Fibroblast of peridontal ligament (primary cell): Measurements from ENCODE around the gene PDYN.

Experiments used
- DNase-seq: peaks from one replicate; pipeline ENCODE4 v3.0.0-alpha.2; 2010; ENCODE audit errors: extremely low read depth

The PDYN gene

DNA sequence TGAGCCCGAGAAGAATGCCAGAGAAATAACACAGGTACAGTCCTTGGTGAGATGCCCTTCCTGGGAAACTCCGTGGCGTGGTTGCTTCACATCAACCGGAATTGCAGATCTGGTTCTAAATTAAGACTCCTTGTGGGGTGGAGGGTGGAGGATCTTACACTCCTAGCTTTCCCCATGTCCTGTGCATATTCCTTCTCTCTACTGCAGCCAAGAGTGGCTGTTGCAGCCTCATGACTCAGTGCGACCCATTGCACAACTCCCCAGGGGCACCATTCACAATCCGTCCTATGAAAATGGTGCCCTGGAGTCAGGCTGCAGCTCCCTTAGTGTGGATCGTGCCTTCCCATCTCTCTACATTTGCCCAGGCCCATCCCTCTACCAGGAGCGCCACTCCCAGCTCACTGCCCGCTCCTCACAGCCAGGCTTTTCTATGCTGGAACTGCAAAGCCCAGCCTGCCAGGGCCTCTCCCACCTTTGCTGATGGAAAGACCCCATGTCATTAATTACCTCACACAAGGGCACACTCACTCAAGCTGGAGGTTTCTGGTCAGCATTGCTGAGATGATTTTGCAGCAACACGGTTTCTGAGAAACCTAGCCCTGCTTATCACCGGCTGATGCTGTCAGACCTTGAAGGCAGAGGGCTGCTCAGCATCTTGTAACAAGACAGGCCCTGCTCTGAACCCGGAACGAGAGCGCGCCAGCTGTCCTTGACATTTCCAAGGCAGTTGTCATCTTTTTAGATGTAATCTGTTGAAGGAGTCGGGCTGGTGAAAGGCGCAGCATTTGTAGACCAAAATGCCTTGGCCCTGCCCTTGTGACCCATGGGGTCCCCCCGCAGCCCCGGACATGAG, 58.9 kb downstream of the PDYN start:
- peak; percentile 88 for DNase-seq

DNA sequence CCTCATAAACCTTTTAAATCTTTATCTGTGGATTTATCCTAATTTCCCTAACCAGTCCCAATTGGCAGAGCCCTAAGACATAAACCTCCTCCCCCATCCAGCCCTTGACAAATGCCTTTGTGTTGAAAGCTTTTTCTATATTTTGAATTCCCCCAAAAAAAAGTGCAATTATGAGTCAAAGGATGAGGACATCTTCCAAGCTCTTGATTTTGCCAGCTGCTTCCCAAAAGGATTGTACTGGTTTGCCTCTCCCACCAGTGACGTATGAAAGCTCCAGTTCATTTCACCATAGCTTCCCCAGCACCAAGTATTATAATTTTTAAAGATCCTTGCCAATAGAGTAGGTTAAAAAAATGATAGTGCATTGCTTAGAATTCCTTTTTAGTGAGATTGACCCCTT, 59.7 kb downstream of the PDYN start:
- DNase-seq = peak; percentile 98

DNA sequence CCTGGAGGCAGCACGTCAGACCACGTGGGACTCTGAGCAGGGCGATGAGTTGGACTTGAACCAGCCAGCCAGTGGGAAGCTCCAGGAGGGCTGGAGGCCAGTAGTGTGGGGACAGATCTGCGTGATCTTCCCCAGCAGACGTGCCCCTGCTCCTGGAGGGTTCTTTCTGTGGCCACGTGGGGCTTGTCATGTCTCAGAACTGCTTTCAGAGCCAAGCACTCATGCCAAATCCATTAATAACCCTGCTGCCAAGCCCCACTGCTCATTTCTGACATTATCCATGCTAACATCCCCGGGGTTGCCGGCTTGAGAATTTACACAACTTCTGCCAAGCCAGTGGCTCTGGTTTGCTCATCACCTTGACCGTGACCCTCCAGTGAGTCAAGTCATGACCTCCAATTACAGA, 60.4 kb downstream of the PDYN start:
- DNase-seq = peak; percentile 65

DNA sequence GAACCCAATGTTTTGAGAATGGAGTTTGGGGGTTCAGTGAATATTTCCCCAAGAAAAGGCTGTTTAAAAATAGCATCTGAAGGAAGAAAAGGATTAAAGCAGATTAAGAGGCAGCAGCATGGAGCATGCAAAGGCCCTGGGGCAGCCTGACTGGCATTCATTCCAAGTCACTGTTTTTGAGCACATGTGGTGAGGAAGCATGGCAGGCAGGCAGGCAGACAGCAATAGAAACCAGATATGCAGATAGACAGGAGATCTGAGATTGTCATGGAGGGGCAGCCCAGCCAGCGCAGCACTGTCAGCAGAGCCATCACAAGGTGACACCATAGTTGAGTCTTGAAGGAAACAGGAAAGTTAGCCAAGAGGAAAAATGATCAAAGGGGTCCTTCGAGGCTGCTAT, 60.9 kb downstream of the PDYN start:
- DNase-seq = no peak

DNA sequence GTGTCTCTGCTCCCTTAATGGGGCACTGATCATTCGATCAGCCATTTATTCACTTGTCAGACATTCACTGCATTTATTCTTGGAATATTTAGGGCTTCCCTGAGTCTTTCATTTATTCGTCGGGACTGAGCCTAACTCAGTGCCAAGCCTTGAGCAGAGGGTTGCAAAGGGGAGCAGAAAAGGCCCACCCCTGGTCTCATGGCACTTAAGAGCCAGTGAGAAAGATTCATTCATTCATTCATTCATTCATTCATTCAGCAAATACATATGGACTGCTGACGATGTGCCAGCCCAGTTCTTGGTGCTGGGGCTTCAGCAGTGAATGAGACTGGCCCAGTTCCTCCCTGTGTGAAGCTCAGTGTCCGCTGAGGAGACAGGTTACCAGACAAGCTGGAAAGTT, 62.0 kb downstream of the PDYN start:
- DNase-seq = no peak

DNA sequence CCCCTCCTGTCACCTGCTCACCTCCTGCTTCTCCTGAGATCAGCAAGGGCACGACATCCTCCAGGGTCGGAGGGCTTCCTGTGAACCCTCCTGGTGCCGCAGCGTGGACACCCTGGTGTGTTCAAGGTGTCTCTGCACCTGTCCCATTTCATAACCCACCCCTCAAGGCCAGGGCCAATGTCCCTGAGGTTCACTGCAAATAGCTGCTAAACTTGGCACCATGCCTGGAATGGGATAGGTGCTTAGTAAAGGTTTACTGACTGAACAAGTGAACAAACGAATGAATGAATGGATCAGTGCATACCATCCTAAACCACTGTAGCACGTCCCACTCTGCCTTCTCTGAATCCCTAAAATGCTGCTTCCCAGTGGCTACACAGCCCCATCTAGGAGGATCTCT, 63.7 kb downstream of the PDYN start:
- no peak for DNase-seq

DNA sequence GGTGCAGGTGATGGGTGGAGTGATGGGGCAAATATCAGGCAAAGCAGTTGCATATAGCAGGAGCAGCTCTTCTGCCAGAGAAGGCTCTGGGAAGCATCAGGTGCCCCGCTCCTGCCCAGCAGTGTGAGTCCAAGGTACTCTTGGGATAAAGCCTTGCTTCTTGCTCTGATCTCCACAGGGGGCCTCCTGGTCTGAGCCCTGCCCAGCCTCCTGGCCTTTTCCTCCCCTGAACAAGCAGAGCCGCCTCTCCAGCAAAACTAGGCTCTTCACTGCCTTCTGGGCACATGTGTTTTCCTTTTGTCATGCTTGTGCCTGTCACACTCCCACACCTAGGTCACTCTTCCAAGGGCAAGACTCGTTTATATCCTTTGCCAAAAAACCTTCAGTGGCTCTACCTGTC, 64.4 kb downstream of the PDYN start:
- DNase-seq = no peak

DNA sequence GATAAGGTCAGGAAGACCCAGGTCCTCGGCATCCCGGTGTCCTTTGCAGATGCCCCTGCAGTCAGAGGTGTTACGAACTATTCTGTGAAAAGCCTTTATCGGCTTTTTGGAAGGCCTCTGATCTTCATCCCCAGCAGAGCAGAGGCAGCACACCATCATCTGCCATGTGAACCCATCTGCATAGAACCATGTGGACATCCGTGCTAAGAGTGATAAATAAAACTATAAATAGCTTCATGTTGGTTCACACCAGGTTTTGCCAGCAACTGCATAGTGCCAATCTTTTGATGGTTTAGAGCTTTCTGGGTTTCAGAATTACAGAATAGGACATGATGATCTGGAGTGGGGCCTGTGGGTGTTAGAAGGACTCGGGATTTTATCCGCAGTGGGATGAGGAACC, 65.1 kb downstream of the PDYN start:
- DNase-seq = no peak
